ENCODE data around the gene FBXO27. TPM values are rescaled to one million over a fixed set of nuclear protein-coding genes. Genes with fewer than 3 reads are reported as not detected.

The FBXO27 gene
- total RNA-seq, 2 experiments from 2014 or later = 1.9 to 2.3 TPM

DNA sequence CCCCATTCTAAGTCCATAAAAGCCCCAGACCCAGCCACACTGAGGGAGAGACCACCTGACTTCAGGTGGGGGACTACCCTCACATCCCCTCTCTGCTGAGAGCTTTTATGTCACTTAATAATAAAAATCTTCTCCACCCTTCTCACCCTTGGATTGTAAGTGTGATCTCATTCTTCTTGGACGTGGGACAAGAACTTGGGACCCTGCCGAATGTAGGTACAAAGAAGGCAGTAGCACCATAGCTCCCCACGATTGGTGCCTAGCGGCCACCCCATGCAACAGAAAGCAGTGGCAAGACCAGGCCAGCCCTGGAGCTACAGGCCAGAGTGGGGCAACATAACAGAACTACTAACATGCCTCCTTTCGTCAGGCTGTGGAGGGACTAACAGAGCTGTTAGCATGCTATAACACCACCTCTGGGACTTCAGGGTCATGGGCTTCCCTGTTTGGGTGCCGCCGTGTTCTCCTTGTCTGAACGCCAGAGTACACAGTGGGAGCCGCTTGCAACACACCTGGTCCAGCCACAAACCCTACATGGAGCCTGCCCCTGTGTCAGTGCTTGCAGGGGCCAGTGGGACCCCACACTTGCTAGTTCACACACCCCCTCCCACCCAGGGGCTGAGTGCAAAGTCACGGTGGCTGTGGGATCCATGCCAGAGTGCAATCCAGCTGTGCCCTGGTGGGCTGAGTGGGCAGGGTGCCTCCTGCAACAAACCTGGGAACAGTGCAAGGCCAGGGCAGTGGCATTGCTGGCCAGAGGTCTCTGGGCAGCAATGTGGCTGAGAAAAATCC lies 51.6 kb downstream of the FBXO27 start:
- ChIA-PET CTCF (interaction anchor here (1.5 kb wide), 1 partner anchor 14 kb away, joined by 3 read pairs; no protein-coding TSS in a partner anchor), POLR2A (no interaction called here)
- Mint-ChIP-seq H3K4me1 (ENCODE audit: low read depth) (peaks cover 16% of the 10 kb centered on the region), H3K4me3 (no peak overlapping the region), H3K9me3 (no peaks in the 10 kb centered on the region), H3K36me3 (ENCODE audit: low read depth) (no peaks in the 10 kb centered on the region), H3K27ac (no peak overlapping the region), H3K27me3 (peaks cover 16% of the 10 kb centered on the region)
- TF ChIP-seq, protein P1, sequence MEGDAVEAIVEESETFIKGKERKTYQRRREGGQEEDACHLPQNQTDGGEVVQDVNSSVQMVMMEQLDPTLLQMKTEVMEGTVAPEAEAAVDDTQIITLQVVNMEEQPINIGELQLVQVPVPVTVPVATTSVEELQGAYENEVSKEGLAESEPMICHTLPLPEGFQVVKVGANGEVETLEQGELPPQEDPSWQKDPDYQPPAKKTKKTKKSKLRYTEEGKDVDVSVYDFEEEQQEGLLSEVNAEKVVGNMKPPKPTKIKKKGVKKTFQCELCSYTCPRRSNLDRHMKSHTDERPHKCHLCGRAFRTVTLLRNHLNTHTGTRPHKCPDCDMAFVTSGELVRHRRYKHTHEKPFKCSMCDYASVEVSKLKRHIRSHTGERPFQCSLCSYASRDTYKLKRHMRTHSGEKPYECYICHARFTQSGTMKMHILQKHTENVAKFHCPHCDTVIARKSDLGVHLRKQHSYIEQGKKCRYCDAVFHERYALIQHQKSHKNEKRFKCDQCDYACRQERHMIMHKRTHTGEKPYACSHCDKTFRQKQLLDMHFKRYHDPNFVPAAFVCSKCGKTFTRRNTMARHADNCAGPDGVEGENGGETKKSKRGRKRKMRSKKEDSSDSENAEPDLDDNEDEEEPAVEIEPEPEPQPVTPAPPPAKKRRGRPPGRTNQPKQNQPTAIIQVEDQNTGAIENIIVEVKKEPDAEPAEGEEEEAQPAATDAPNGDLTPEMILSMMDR (IDR thresholded peaks at IDR 0.05) = no peak
- no peak for DNase-seq
- intact Hi-C loops (cut with micrococcal nuclease) = no loop called here
- no peak for ATAC-seq

DNA sequence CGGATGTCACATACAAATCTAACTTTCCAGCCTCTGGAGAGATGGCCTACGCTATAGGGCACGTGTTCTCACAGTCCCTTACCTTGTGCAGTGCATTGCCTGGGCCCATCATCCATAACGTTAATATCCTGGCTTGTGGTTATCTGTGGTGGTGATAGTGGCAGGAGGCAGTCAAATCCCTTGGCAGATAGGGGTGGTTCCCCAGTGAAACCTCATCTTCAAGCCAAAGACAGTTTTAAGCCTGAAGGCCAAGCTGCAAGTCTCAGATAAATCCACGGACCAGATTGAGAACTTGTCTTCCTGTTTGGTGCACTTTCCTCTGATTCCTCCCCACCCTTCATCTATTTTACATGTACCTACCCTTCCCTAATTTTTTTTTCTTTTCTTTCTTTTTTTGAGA lies 52.5 kb downstream of the FBXO27 start:
- Mint-ChIP-seq H3K9me3 (no peaks in the 10 kb centered on the region), H3K4me3 (no peak overlapping the region), H3K36me3 (ENCODE audit: low read depth) (no peaks in the 10 kb centered on the region), H3K27ac (no peak overlapping the region), H3K4me1 (ENCODE audit: low read depth) (peaks cover 18% of the 10 kb centered on the region), H3K27me3 (peaks cover 20% of the 10 kb centered on the region)
- TF ChIP-seq, protein P1 (IDR thresholded peaks at IDR 0.05) = no peak
- ChIA-PET CTCF (interaction anchor here (1.5 kb wide), 1 partner anchor 13 kb away, joined by 3 read pairs; no protein-coding TSS in a partner anchor), POLR2A (no interaction called here)
- intact Hi-C loops (cut with micrococcal nuclease) = no loop called here
- ATAC-seq (no peak), DNase-seq (no peak)

- Mint-ChIP-seq H3K9me3 (no peaks in the 10 kb centered on the region), H3K27ac (no peak overlapping the region), H3K4me1 (ENCODE audit: low read depth) (peaks cover 18% of the 10 kb centered on the region), H3K4me3 (no peak overlapping the region), H3K27me3 (peaks cover 25% of the 10 kb centered on the region), H3K36me3 (ENCODE audit: low read depth) (no peaks in the 10 kb centered on the region)
- DNase-seq = no peak
- no peak for ATAC-seq
- intact Hi-C loops (cut with micrococcal nuclease) = no loop called here
- POLR2A ChIA-PET = no interaction called here
- CTCF ChIA-PET = interaction anchor here (0.6 to 1.9 kb wide), 4 partner anchors 13 to 132 kb away, joined by 3 to 5 read pairs (median 3); partner anchors contain the start of genes MRPS12 and SARS2
- TF ChIP-seq, protein P1 (IDR thresholded peaks at IDR 0.05) = no peak
Measured at GRCh38 chr19:38978326-38978689, 54.0 kb downstream of the FBXO27 start.

GRCh38 chr19:38977445-38978325 lies 54.7 kb downstream of the FBXO27 start:
- POLR2A ChIA-PET = interaction anchor here (0.6 to 0.7 kb wide), 2 partner anchors 68 to 84 kb away, joined by 3 read pairs; no protein-coding TSS in a partner anchor
- H3K27ac Mint-ChIP-seq = no peak overlapping the region
- H3K36me3 Mint-ChIP-seq (ENCODE audit: low read depth) = no peaks in the 10 kb centered on the region
- DNase-seq (peak; percentile 80), ATAC-seq (peak; percentile 95)
- H3K4me1 Mint-ChIP-seq (ENCODE audit: low read depth) = peaks cover 18% of the 10 kb centered on the region
- TF ChIP-seq, protein P1 (IDR thresholded peaks at IDR 0.05) = no peak
- CTCF ChIA-PET = interaction anchor here (0.8 to 1.9 kb wide), 5 partner anchors 11 to 133 kb away, joined by 3 to 5 read pairs (median 3); no protein-coding TSS in a partner anchor
- no peaks in the 10 kb centered on the region for H3K9me3 Mint-ChIP-seq
- H3K4me3 Mint-ChIP-seq = no peak overlapping the region
- peaks cover 25% of the 10 kb centered on the region for H3K27me3 Mint-ChIP-seq
- intact Hi-C loops (cut with micrococcal nuclease) = no loop called here
